ENCODE data around the gene HAPLN2. TPM values are rescaled to one million over a fixed set of nuclear protein-coding genes. Genes with fewer than 3 reads are reported as not detected.

The HAPLN2 gene
- total RNA-seq, 1 donor from 2014 or later: not detected

DNA sequence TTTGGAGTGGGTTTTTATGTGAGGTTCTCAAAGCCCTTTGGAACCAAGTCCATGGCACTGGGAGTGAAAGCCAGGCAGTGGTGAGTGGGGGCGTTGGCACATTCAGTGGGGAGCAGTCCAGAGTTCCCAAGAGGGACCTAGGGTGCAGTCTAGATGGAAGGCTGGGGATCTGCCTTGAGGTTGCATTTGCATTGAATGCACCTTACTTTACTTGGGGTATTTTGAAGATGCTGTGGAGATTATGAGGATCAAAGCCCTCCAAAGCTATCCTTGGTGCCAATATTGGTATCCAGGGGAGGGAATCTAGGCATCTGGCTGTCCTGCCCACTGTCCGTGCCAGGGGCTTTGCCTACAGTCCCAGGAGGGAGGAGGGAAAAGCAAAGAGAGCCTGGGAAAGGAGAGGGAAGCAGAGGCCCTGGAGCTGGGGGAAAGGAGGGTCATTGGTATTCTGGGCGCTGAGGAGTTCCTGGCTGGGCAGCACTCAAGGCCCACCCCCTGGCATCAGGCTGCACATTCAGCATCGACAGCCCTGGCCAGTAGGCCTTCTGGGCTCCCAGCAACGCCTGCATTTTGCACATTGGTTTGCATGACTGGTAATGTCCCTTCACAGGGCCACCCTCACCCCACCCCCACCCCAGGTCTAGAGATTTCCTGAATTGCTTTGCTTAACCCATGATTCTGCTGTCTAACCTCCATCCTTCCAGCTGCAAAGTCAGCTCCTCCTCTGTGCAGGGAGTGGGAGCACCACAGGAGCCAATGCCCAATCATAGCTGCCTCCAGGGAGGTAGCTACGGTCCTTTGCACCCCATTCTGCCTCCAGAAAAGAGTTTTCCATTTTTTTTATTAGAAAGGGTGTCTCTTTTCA, 21.9 kb downstream of the HAPLN2 start:
- H3K4me3 ChIP-seq (ENCODE audit: low read depth, low read length): no peak overlapping the region
- no peak for TF ChIP-seq CTCF (conservative IDR thresholded peaks at IDR 0.05; ENCODE audit: low read depth, low read length)
- no peak for DNase-seq (ENCODE audit: low read depth)

GRCh38 chr1:156641761-156642264, 22.6 kb downstream of the HAPLN2 start, which contains the start of gene BCAN:
Gene BCAN (plus strand): TSS chr1:156642117. CDS start chr1:156646055, 3,938 bp downstream.
- DNase-seq (ENCODE audit: low read depth): no peak
- TF ChIP-seq CTCF (conservative IDR thresholded peaks at IDR 0.05; ENCODE audit: low read depth, low read length): no peak
- no peak within 1 kb of the TSS for H3K4me3 ChIP-seq (ENCODE audit: low read depth, low read length)

- TF ChIP-seq CTCF (conservative IDR thresholded peaks at IDR 0.05; ENCODE audit: low read depth, low read length): no peak
- DNase-seq (ENCODE audit: low read depth): no peak
- no peak overlapping the region for H3K4me3 ChIP-seq (ENCODE audit: low read depth, low read length)
Observed at GRCh38 chr1:156642265-156643048, 23.2 kb downstream of the HAPLN2 start.

- no peak overlapping the region for H3K4me3 ChIP-seq (ENCODE audit: low read depth, low read length)
- TF ChIP-seq CTCF (conservative IDR thresholded peaks at IDR 0.05; ENCODE audit: low read depth, low read length): no peak
- DNase-seq (ENCODE audit: low read depth): no peak
Observed at GRCh38 chr1:156643049-156643777, 24.0 kb downstream of the HAPLN2 start.

- TF ChIP-seq CTCF (conservative IDR thresholded peaks at IDR 0.05; ENCODE audit: low read depth, low read length): no peak
- no peak overlapping the region for H3K4me3 ChIP-seq (ENCODE audit: low read depth, low read length)
- DNase-seq (ENCODE audit: low read depth): no peak
Observed at GRCh38 chr1:156643778-156644092, 24.5 kb downstream of the HAPLN2 start.

DNA sequence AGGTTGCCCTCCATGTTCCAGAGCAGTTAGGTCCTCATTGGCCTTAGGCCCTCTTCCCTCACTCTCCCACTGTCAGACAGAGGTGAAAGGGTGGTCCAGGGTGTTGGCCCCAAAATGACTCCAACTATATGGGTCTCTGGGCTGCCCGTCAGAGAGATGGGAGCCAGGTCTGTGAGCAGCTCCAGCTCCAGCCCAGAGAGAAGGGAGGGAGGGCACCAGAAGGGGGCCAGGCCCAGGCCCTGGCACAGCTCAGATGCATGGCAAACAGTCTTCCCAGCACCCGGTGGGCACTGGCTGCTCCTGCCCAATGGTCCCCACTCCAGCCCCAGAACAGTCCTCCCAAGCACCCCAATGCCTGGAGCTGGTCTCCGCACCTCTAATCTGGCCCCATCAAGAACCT, 24.9 kb downstream of the HAPLN2 start:
- no peak for DNase-seq (ENCODE audit: low read depth)
- no peak for TF ChIP-seq CTCF (conservative IDR thresholded peaks at IDR 0.05; ENCODE audit: low read depth, low read length)
- H3K4me3 ChIP-seq (ENCODE audit: low read depth, low read length): no peak overlapping the region
